Rectal smooth muscle tissue (tissue), 1 donor: Measurements from ENCODE around the gene DECR2.
"Not testable (repeated sequence)": the region's sequence is repeated elsewhere in the genome, so short reads cannot be mapped to it uniquely, and the experiment has no call there.

Experiments
- H3K27ac ChIP-seq: one replicate; pipeline ENCODE4 v1.7.0; 2013; ENCODE audit warnings: low read depth, low read length, inconsistent platforms
- H3K27me3 ChIP-seq: one replicate; pipeline ENCODE4 v1.7.0; 2013; ENCODE audit warnings: low read length; ENCODE audit not compliant: control insufficient read depth, insufficient read depth
- H3K36me3 ChIP-seq: one replicate; pipeline ENCODE4 v1.7.0; 2013; ENCODE audit warnings: low read length; ENCODE audit not compliant: control insufficient read depth, insufficient read depth
- H3K4me1 ChIP-seq: one replicate; pipeline ENCODE4 v1.7.0; 2013; ENCODE audit warnings: low read length; ENCODE audit not compliant: control insufficient read depth, insufficient read depth
- H3K4me3 ChIP-seq: one replicate; pipeline ENCODE4 v1.7.0; 2013; ENCODE audit warnings: low read length
- H3K9ac ChIP-seq: one replicate; pipeline ENCODE4 v1.7.0; 2013; ENCODE audit warnings: low read length

The DECR2 gene

GRCh38 chr16:361872-362701 lies 39.6 kb upstream of the DECR2 start:
- no peak overlapping the region for H3K27ac ChIP-seq
- H3K27me3 ChIP-seq, result peaks cover 4% of the 10 kb centered on the region
- H3K36me3 ChIP-seq, result peaks cover 3% of the 10 kb centered on the region
- H3K4me3 ChIP-seq, result no peak overlapping the region
- H3K9ac ChIP-seq, result no peak overlapping the region
- H3K4me1 ChIP-seq, result no peaks in the 10 kb centered on the region

GRCh38 chr16:362702-362999 lies 39.0 kb upstream of the DECR2 start:
- not testable (repeated sequence) for H3K4me1 ChIP-seq, H3K27ac ChIP-seq, H3K27me3 ChIP-seq, H3K9ac ChIP-seq, H3K36me3 ChIP-seq, H3K4me3 ChIP-seq

DNA sequence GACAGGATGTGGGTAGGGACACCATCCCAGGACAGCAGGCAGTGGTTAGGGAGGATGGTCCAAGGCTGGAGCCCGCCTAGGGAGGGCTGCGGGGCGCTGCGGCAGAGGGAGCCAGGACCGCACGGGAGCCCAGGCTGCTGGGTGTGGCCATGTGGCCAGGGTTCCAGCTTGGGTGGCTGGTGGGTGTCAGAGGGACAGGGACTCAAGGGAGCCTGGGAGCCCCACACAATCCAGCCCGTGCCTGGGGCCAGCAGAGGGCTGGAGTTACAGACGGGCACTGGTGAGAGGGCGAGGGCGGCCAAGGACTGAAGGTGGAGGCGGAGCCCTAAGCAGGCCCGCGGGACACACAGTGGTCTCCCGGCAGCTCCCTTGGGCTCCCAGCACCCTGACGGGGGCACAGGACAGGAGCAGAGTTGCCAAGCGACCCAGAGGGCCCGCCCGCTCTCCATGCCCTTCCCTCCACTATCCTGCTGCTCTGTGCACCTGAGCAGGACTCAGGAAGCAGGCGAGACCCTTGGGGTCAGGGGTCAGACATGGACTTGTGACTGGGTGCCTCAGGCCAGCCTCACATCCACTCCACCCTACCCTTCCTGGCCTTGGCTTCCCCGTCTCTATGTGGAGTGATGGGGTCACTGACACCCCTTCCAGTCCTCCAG lies 38.4 kb upstream of the DECR2 start:
- Histone ChIP-seq H3K36me3 (peaks cover 11% of the 10 kb centered on the region), H3K4me3 (no peak overlapping the region), H3K9ac (no peak overlapping the region), H3K27ac (no peak overlapping the region), H3K4me1 (no peaks in the 10 kb centered on the region), H3K27me3 (peaks cover 4% of the 10 kb centered on the region)

- Histone ChIP-seq H3K27me3 (peaks cover 4% of the 10 kb centered on the region), H3K36me3 (peaks cover 13% of the 10 kb centered on the region), H3K4me1 (no peaks in the 10 kb centered on the region), H3K27ac (no peak overlapping the region), H3K4me3 (no peak overlapping the region), H3K9ac (no peak overlapping the region)
These were observed 37.8 kb upstream of the DECR2 start for GRCh38 chr16:363766-364490.

GRCh38 chr16:364595-365491 lies 36.8 kb upstream of the DECR2 start:
- Histone ChIP-seq H3K36me3 (peaks cover 13% of the 10 kb centered on the region), H3K4me3 (no peak overlapping the region), H3K27ac (no peak overlapping the region), H3K9ac (no peak overlapping the region), H3K4me1 (peaks cover 3% of the 10 kb centered on the region), H3K27me3 (peaks cover 4% of the 10 kb centered on the region)

- Histone ChIP-seq H3K27me3 (peaks cover 4% of the 10 kb centered on the region), H3K4me1 (peaks cover 9% of the 10 kb centered on the region), H3K36me3 (peaks cover 13% of the 10 kb centered on the region), H3K4me3 (no peak overlapping the region), H3K9ac (no peak overlapping the region), H3K27ac (no peak overlapping the region)
These were observed 35.2 kb upstream of the DECR2 start for GRCh38 chr16:366476-366875.

- peaks cover 16% of the 10 kb centered on the region for H3K36me3 ChIP-seq
These were observed 34.3 kb upstream of the DECR2 start for GRCh38 chr16:367333-367903.

GRCh38 chr16:368388-369158 lies 33.1 kb upstream of the DECR2 start:
- Histone ChIP-seq H3K4me3 (no peak overlapping the region), H3K9ac (no peak overlapping the region), H3K27me3 (peaks cover 4% of the 10 kb centered on the region), H3K4me1 (peaks cover 9% of the 10 kb centered on the region), H3K36me3 (peaks cover 20% of the 10 kb centered on the region), H3K27ac (no peak overlapping the region)

More at GRCh38 chr16:367333-367903, 34.3 kb upstream of the DECR2 start:
- Histone ChIP-seq H3K9ac (no peak overlapping the region), H3K27ac (no peak overlapping the region), H3K4me3 (no peak overlapping the region), H3K4me1 (peaks cover 9% of the 10 kb centered on the region), H3K27me3 (peaks cover 4% of the 10 kb centered on the region)

DNA sequence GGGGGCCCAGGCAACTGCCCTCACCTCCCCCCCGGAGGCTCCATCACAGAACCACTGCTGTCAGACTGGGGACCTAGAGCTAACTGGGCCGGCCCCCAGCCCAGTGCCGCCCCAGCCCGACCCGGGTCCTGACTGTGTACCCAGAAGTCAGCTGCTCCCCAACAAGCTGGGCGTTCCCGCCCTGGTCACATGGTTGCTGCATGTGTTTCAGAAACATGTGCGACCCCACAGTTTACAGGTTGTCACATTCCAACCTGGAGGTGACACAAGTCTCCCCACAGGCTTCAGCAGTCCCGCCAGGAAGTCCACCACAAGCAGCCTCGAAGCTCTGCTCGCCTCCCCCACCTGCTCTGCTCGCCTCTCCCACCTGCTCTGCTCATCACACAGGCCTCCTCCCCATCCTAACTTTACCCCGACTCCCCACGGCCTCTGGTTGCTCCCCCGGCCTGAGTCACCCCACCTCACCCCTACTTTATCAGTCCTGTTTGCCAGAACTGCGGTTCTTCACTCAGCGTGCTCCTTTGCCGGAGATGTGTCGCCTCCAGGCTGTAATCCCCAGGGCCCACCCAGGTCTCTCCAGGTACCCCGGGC lies 32.3 kb upstream of the DECR2 start:
- no peak overlapping the region for H3K9ac ChIP-seq
- peak overlapping the region; percentile 41 for H3K4me3 ChIP-seq
- peaks cover 23% of the 10 kb centered on the region for H3K36me3 ChIP-seq
- no peak overlapping the region for H3K27ac ChIP-seq
- H3K27me3 ChIP-seq, result no peaks in the 10 kb centered on the region
- peaks cover 9% of the 10 kb centered on the region for H3K4me1 ChIP-seq

DNA sequence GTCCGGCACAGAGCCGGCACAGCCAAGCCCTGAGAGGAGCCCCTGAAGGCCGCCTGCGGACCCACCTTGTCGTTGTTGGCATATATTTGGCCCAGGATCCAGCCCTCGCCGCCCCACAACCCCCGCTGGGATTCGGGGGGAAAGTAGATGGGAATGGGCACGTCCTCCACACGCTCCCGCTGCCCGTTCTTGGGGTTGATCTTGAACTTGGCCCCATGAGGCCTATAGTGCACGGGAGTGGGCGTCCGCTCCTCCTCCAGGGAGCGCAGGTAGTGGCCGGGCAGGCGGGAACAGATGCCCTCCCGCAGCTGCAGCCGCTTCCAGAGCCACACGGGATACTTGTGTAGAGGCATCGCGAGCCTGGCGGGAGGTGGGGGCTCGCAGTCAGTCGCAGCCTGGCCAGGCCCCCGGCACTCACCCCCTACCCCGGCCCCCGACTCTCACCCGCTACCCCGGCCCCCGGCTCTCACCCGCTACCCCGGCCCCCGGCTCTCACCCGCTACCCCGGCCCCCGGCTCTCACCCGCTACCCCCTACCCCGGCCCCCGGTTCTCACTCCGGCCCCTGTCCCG lies 31.7 kb upstream of the DECR2 start:
- Histone ChIP-seq H3K27me3 (no peaks in the 10 kb centered on the region), H3K36me3 (peaks cover 29% of the 10 kb centered on the region), H3K27ac (no peak overlapping the region), H3K4me1 (peaks cover 9% of the 10 kb centered on the region), H3K9ac (no peak overlapping the region), H3K4me3 (peak overlapping the region; percentile 41)

DNA sequence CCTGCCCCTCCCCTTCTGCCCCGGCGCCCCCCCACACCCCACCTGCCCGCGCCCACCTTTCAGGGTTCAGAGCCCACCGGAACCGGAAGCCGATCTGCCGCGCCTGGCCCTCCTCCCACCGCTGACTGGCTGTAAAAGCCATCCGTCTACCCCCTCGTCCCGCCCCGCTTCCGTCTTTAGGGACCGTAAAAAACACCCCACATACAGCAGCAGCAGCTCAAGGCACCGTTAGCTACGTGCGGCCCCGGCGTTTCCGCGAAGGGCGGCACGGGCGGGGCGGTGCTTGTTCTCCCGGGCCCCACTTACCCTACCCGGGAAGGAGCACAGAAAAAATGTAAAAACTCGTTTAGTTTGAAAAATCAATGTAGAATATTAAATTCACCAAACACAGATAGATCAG lies 31.2 kb upstream of the DECR2 start, which contains the start of gene MRPL28:
MRPL28 (minus strand) TSS at position 96 of the 400 bp plus-strand sequence. CDS start 320 bp downstream, outside the sequence.
- Histone ChIP-seq H3K9ac (no peak within 1 kb of the TSS), H3K27ac (peak within 1 kb of the TSS; percentile 4), H3K36me3 (peaks cover 29% of the 10 kb centered on the region), H3K4me1 (peaks cover 9% of the 10 kb centered on the region), H3K4me3 (peak within 1 kb of the TSS; percentile 41), H3K27me3 (no peaks in the 10 kb centered on the region)
